Heart left ventricle (tissue), 16 donors: Measurements from ENCODE around the gene NSF. TPM values are rescaled to one million over a fixed set of nuclear protein-coding genes. Genes with fewer than 3 reads are reported as not detected.

Experiments used
- ATAC-seq, 4 donors: fragments of 200-7000 bp; cut with Tn5 transposase; one replicate each; pipeline ENCODE4 v1.9.1; 2020 to 2022; ENCODE audit warnings: moderate library complexity in 4 of 4, mild to moderate bottlenecking in 3 of 4, moderate number of reproducible peaks in 1 of 4
- DNase-seq, 5 donors: peaks; one replicate each; pipeline ENCODE4 v3.0.0-alpha.2; 2020
- H3K27ac ChIP-seq, 12 donors: fragments of 200-600 bp; sonication (generic) in 4 of 12; one replicate each; pipeline versions ENCODE4 v1.5.0 to v1.8.0; 2016 to 2022; ENCODE audit warnings: mild to moderate bottlenecking in 2 of 12
- H3K27me3 ChIP-seq, 9 donors: fragments of 200-600 bp; sonication (generic) in 2 of 9; one replicate each; pipeline versions ENCODE4 v1.5.1 to v1.8.0; 2016 to 2022; ENCODE audit warnings: mild to moderate bottlenecking in 3 of 9
- H3K36me3 ChIP-seq, 9 donors: fragments of 200-600 bp; sonication (generic) in 2 of 9; one replicate each; pipeline versions ENCODE4 v1.5.0 to v1.8.0; 2018 to 2022; ENCODE audit warnings: mild to moderate bottlenecking in 2 of 9
- H3K4me1 ChIP-seq, 12 donors: fragments of 200-600 bp; sonication (generic) in 4 of 12; one replicate each; pipeline versions ENCODE4 v1.5.0 to v1.8.0; 2016 to 2022; ENCODE audit warnings: mild to moderate bottlenecking in 3 of 12
- H3K4me3 ChIP-seq, 12 donors: fragments of 200-600 bp; sonication (generic) in 4 of 12; one replicate each; pipeline versions ENCODE4 v1.5.0 to v1.8.0; 2017 to 2022; ENCODE audit warnings: mild to moderate bottlenecking in 9 of 12, moderate library complexity in 4 of 12
- H3K9me3 ChIP-seq, 12 donors: fragments of 200-600 bp; sonication (generic) in 4 of 12; one replicate each; pipeline versions ENCODE4 v1.5.0 to v1.8.0; 2016 to 2022; ENCODE audit warnings: mild to moderate bottlenecking in 1 of 12
- POLR2A ChIP-seq, 2 donors: fragments of 450-650 bp; IDR thresholded peaks; one replicate each; pipeline ENCODE4 v1.6.1; 2017; ENCODE audit warnings: antibody characterized with exemption in 2 of 2, mild to moderate bottlenecking in 2 of 2, moderate library complexity in 2 of 2
- WGBS, 4 donors: extraction: QIAGEN DNeasy Blood & Tissue Kit in 2 of 4; methylation state at CpG; one replicate each; pipeline versions ENCODE4 v1.1.5 to v1.1.7; 2013 to 2018; 5-methylcytosine and 5-hydroxymethylcytosine counted together
- intact Hi-C, 10 donors: fragments of 100-400 bp; cut with DNase I; formaldehyde crosslinking; loops; one replicate each; pipeline versions ENCODE4 v1.11.1 to v1.14.2; 2022
- polyA plus RNA-seq, 2 donors: library from polyadenylated mRNA; stranded (reverse); fragments of 200-250 nt; gene quantifications; one replicate each; pipeline ENCODE4 v1.2.3, GENCODE V29; 2013
- total RNA-seq, 9 donors: library from RNA; depleted of rRNA in 2 of 9; stranded (reverse); fragments of >200 nt in 2 of 9; fragmentation: NEBNext Ultra II Directional in 3 of 9; extraction: Animal tissue kit (Norgen Biotek cat#: 25700) in 3 of 9; gene quantifications; one replicate each; pipeline versions ENCODE4 v1.1.0 to v1.2.4, GENCODE V29; 2016 to 2023
- TF ChIP-seq, protein P1 (sequence below), 12 donors: fragments of 200-600 bp; sonication (generic) in 4 of 12; IDR thresholded peaks; one replicate each; pipeline versions ENCODE4 v1.5.0 to v1.8.0; 2018 to 2022; ENCODE audit warnings: antibody characterized with exemption in 12 of 12, mild to moderate bottlenecking in 5 of 12
- donor health status: ischemic (EF 13 %, LVEDD 7.1; RV severe dilation, severe dysfunction).
- donor health status: healthy with polysubstance abuse.
- donor health status: DM: no; HTN: yes; CAD: no.
- donor health status: DM: no; HTN: no; CAD: no.
- donor health status: ischemic (EF 25% LVEDD 6.9; RV normal size, moderate dysfunction).
- donor health status: ischemic (EF 25% LVEDD 5.7; RV mildly dilated, moderate dysfunction).
- donor health status: healthy.
- donor health status: DM: yes; HTN: yes; CAD: no.
- donor health status: ischemic (EF 35%, LVEDD 5.7; RV mildly dilated, moderate dysfunction).
- donor health status: nonischemic (EF 11% LVEDD 7.7; RV severe dilation, severe dysfunction).
- donor health status: DM: yes; HTN: yes; CAD: no.
- donor health status: PGD.
- donor health status: ischemic (EF 29% LVEDD 5.4; RV normal size, mild dysfunction).
- donor health status: nonischemic (EF 23%, LVEDD 6.1; RV moderate dilation, normal function).

Gene NSF
- total and polyA plus RNA-seq, 11 donors = 5.4 to 33.9 (median 21.0) TPM

DNA sequence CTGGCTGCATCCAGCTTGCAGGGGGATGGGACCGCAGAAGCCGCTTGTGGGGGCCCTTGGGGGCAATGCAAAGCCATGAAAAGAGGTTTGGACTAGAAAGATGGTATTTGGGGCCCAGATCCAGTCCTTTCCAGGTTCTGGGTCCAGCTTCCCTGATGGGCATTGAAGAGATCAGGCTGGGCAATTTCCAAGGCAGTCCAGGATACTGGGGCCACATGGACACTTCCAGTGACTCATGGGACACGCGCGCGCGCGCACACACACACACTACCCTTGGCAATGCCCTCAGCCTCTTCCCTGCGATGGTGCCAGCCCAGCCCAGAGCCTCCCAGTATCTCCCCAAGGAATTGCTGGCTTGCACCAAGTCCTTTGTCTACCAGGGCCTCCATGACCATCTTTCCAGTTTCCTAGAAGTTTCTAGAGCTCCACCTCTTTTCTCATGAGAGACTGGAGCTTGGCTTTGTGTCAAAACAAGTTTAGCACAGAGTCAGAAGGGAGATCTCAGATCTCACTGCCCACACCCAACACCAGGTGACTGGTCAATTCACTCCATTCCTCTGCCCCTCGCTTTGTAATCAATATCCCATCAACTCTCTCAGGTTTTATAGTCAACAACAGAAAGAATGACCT lies 183.8 kb downstream of the NSF start:
- Histone ChIP-seq H3K9me3 (no peaks in the 10 kb centered on the region), H3K27ac (no peak overlapping the region), H3K4me3 (no peak overlapping the region), H3K36me3 (no peaks in the 10 kb centered on the region), H3K4me1 (peaks cover 0 to 19% (median 7%) of the 10 kb centered on the region in 12 donors), H3K27me3 (peaks cover 0 to 41% (median 0%) of the 10 kb centered on the region in 9 donors)
- TF ChIP-seq, protein P1, sequence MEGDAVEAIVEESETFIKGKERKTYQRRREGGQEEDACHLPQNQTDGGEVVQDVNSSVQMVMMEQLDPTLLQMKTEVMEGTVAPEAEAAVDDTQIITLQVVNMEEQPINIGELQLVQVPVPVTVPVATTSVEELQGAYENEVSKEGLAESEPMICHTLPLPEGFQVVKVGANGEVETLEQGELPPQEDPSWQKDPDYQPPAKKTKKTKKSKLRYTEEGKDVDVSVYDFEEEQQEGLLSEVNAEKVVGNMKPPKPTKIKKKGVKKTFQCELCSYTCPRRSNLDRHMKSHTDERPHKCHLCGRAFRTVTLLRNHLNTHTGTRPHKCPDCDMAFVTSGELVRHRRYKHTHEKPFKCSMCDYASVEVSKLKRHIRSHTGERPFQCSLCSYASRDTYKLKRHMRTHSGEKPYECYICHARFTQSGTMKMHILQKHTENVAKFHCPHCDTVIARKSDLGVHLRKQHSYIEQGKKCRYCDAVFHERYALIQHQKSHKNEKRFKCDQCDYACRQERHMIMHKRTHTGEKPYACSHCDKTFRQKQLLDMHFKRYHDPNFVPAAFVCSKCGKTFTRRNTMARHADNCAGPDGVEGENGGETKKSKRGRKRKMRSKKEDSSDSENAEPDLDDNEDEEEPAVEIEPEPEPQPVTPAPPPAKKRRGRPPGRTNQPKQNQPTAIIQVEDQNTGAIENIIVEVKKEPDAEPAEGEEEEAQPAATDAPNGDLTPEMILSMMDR (IDR thresholded peaks at IDR 0.05) = no peak
- TF ChIP-seq POLR2A (IDR thresholded peaks at IDR 0.05) = no peak
- peak in 1 of 5 donors; percentile 9 for DNase-seq
- no peak for ATAC-seq
- intact Hi-C loops = loop anchor here in 1 of 10 donors (5.0 kb wide), 1 partner anchor 37 kb away; no protein-coding TSS in a partner anchor
- WGBS, 4 donors = 87 to 98% (median 92%) methylated on average over 10 of the region's 10 CpGs

DNA sequence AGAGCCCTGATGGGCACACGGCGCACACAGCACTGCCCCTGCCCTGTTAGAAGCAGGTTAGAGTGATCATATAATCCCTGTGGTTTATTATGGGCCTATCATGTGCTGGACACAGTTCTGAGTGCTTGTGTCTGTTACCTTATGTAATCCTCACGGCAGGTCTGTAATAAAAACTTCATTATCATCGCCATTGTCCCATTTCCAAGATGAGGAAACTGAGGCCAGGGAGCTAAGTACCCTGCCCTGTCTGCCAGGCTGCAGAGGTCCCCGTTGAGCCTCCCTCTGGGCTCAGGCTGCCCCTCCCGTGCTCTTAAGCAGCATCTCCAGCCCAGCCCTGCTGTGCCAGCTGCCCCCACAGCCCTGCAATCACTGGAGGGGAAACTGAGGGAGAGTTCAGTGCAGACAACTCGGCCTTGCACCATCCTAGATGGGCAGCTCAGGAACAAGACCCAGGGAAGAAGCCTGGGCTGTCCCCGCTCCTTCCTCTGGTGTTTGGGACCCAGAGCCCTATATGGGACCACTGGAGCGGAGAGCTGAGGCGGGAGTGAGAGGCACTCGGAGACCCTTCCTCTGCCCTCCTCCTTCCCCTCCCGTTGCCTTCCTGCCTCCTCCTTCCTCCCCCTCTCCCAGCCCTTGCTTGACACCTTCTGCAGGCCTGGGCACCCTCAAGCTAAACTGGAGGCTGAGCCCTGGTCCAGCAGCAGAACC lies 186.0 kb downstream of the NSF start:
- Histone ChIP-seq H3K36me3 (no peaks in the 10 kb centered on the region), H3K27ac (no peak overlapping the region), H3K4me1 (peaks cover 0 to 9% (median 5%) of the 10 kb centered on the region in 12 donors), H3K4me3 (no peak overlapping the region), H3K9me3 (no peaks in the 10 kb centered on the region), H3K27me3 (peaks cover 0 to 21% (median 0%) of the 10 kb centered on the region in 9 donors)
- WGBS, 4 donors = 77 to 83% (median 78%) methylated on average over 7 to 12 of the region's 12 CpGs
- intact Hi-C loops = no loop called here
- DNase-seq = peak in 2 of 5 donors; percentile 18 to 24
- ATAC-seq = no peak
- TF ChIP-seq, protein P1 (IDR thresholded peaks at IDR 0.05) = no peak
- no peak for TF ChIP-seq POLR2A (IDR thresholded peaks at IDR 0.05)

DNA sequence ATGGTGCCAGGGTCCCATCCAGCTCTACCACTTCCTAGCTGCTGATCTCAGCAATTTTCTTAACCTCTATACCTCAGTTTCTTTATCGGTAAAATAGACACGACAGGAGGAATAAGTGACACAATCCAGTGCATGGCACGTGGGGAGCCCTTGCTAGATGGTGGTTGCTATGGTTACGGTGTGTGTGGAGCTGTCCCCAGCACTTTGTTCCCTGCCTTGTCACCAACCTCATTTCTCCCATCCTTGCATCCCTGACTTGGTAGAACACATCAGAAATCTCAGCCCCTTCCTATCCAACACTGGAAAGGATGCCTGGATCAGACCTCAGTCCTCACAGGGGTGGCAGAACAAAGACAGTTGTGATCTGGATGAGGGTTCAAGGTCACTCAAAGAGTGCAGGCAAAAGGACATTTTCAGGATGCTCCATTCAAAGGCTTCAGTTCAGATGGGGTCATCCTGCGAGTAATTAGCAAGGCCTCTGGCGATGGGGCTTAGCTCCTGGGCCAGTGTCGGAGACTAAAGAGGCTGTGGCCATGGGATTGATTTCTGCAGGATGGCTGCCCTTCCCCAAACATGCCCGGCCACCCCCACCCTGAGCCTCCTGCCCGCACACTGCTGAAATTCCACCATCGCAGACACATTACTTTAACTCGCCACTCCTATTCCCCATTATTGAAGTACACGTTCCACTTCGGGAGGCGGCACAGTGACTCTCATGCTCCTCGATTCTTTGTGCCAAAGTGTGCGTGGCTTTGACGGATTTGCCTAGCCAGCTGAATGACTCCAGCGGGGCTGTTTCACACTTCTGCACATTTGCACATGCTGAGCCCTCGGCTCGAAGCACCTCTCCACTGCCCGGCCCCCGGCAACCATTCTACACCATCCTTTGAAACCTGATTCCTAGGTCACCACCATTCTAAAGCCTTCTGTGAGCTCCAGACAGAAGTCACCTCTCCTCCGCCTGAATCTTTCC lies 187.8 kb downstream of the NSF start:
- Histone ChIP-seq H3K4me3 (no peak overlapping the region), H3K4me1 (no peaks in the 10 kb centered on the region), H3K9me3 (no peaks in the 10 kb centered on the region), H3K27ac (no peak overlapping the region), H3K36me3 (no peaks in the 10 kb centered on the region), H3K27me3 (peaks cover 0 to 7% (median 0%) of the 10 kb centered on the region in 9 donors)
- TF ChIP-seq POLR2A (IDR thresholded peaks at IDR 0.05) = no peak
- TF ChIP-seq, protein P1 (IDR thresholded peaks at IDR 0.05) = no peak
- DNase-seq (peak in 2 of 5 donors; percentile 13 to 45), ATAC-seq (no peak)
- WGBS, 4 donors = 60 to 65% (median 65%) methylated on average over 23 of the region's 23 CpGs
- intact Hi-C loops = no loop called here
